GM18868 (cell line): ENCODE data around the gene MGAM2.
A peak's percentile ranks its signal among the peaks of the same experiment; 100 is the strongest.

ENCODE experiments used
- ATAC-seq: cut with Tn5 transposase; IDR thresholded peaks from one replicate; pipeline ENCODE4 v1.9.1; 2021; ENCODE audit warnings: mild to moderate bottlenecking, moderate library complexity; ENCODE audit not compliant: unreplicated experiment

MGAM2 gene

DNA sequence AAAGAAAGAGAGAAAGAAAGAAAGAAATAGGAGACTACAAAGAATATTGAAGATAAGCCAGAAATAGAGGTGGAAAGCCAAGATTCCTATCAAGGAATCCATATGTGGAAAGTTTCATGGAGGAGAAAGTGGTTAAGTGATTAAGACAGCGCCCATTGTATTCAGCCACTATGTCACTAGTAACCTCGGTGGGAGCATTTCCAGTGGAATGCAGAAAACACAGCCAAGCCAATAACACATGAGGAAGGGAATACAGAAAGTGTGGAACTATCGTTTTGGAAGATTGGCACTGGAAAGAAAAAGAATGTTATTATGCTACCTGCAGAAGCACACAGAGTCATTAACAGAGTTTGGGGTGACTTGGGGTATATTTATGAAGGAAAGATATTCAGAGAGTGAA, 2.7 kb downstream of the MGAM2 start:
- no peak for ATAC-seq

DNA sequence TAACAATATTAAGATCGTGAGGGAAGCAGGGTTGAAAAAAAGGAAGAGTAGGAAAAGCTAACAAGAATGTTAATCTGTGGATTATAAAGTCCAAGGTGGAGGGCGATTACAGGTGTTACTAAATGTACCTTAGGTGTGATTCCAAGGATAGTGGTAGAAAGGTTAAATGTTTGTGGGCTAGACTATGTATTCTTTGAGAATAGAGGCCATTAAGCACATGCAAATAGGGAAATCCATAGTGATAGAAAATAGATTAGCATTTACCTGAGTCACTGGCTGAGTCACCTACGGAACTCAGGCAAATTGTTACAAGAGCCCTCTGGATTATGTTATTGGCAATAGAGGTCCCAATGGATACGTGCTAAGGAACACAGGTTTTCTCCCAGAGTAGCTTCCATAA, 9.0 kb downstream of the MGAM2 start:
- ATAC-seq, result no peak

DNA sequence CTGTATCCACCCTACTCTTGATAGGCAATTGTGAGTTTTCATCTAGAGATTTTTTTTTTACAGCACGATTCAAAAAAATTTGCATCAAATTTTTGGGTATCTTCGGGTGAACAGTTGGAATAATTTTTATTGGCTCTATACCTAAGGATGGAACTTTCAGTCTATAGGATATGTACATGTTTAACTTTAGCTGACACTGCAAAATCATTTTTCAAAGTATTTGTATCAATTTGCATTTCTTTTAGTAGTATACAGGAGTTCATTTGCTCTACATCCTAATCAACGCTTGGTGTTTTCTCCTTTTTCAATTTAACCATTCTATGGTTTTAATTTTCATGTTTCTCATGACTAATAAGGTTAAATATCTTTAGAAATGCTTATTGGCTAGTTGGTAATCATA, 11.7 kb downstream of the MGAM2 start:
- ATAC-seq, result no peak

DNA sequence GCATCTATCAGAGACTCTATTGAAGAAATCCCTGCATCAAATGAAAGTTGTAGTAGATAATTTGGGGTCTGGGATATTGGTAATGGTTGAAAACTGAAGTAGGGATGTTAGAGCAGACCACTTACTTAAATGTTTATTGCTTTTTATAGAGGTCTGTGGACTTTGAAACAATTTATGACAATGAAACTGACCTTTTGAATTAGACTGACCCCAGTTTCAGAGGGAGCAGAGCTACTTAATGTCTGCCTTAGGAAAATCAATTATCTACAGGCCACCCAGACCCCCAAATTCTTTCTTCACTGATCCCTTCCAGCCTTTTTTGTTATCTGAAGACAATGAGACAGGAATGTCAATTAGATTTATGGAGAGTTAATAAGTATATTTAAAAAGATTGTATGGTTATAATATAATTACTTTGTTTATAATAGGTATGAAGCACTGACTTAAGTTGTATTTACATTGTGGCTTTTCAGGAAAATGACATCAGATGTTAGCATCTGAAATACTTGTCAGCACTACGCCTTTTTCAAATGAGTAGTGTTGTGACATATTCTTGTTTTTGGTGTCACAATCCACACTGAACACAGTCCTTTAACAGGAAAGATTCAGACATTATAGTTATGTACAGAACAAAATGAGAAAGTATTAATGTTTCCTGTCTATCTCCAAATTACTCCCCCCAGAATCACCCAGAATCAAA, 13.9 kb downstream of the MGAM2 start:
- no peak for ATAC-seq

DNA sequence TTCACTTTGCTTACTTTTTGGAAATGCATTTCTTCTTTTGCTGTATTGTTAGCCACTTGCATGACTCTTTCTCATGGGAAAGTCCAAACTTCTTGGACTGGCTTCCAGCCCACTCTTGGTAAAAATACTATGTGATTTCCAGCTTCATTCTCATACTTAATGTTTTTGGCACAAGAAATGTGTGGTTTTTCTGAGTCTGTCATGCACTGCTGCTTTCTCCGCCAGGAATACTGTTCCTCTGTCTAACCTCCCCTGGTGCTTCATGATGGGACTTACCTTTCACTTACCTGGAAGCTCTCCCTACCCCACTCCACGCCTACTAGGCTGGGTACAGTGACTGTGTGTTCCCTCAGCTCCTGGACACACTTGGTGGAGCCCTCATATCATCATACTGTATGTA, 18.7 kb downstream of the MGAM2 start:
- no peak for ATAC-seq

DNA sequence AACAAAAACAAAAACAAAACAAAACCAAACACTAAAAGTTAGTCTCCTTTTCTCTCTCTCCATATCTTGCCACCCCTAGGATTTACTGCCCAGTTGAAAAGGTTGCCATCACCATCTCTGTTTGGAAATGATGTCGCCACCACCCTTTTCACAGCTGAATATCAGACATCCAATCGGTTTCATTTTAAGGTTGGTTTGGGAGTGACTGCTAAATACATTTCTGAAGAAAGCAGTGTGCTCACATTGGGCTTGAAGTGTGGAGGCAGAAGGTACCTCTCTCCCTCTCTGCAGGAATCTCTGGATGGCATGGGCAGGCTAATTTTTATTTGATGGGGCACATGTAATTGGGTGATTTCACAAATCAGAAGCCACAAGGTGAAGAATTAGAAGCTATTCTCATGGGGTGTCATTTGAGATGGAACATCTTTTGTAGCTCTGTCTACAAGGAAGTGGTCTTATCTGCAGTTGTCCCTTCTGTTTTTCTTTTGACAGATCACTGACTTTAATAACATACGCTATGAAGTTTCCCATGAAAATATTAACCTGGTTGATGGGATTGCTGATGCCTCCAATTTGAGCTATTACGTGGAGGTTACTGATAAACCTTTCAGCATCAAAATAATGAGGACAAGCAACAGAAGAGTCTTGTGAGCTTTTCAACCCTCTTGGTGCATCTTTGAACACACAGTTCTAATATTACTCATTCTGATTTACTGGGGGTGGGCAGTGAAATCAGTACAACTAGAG, 20.1 kb downstream of the MGAM2 start:
- ATAC-seq, result no peak

DNA sequence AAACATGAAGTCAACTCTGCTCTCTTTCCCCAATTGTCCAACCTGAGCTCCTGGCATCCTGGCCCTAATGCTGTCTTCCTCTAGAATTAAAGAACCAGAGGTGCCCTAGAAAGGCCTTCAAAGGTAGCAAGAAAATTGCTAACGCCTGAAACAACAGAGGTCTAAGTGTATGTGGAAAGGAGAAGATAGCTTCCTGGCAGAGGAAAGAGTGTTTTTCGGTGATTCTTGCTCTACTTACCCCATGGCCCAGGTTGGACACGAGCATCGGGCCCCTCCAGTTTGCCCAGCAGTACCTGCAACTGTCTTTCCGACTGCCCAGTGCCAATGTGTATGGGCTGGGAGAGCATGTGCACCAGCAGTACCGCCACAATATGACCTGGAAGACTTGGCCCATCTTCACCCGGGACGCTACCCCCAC, 22.2 kb downstream of the MGAM2 start:
- ATAC-seq, result no peak

DNA sequence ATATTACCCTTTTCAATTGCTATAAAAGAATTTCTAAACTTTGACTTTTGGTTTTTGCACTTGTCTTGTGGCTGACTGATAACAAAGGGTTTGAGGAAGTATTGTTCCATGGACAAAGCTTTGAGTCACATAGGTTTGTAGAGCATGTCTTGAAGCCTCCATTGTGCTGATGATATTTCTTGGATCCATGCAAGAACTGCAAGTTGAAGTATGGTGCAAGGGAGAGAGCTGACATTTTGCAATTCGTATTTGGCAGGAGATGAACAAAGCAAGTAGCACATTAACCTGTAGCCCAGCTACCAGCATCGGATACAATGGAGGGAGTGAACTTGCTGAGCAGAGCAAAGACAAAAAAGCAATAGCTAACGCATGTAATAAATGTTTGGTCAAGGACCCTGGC, 23.4 kb downstream of the MGAM2 start:
- ATAC-seq, result no peak

DNA sequence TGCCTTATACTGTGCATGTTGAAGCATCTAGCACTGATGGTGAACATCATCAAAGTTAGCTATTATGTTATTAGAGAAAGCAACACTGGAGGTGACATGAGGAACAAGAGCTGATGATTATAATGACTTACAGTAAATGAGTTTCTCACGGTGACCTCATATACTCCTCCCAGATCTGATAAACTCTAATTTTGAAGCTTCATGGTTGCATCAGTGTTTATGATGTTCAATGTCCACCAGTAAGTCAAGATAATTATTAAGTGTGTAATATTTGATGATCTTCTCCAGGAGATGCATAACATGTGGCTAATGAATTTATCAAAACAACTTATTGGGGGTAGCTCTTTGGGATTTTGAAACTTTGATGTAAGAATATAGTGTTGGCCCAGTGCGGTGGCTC, 27.5 kb downstream of the MGAM2 start:
- no peak for ATAC-seq

DNA sequence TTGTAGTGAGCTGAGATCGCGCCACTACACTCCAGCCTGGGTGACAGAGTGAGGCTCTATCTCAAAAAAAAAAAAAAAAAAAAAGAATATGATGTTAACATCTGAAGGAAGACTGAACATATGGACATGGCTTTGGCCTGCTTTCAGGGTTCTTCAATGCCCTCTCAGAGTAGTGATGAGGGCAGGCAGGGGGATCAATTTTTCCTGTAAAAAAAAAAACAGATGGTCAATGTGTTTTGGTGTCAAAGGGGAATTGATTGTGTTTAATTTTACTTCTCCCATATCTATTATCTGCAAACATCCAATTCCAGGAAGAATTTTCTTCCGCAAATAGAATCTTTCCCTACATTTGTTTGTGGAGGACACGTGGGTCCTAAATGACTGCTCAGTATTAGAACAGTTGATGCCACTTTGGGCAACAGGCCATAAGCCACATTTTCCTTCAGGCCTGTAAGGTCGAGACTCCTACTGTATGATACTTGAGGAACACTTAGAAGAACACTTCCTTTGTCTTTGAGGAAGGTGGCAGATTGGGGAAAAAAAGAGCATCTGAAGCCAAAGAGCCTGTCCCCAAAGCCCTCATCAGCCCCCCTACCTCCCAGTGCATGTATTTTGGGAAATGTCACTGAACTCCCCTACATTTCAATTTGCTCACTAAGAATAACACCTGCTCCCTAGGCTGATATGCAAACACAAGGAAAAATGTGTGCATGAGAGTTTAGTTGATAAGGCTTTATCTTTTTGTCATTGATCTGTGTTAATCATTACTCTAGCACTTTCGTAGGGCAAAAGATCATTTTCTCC, 28.3 kb downstream of the MGAM2 start:
- ATAC-seq, result no peak

DNA sequence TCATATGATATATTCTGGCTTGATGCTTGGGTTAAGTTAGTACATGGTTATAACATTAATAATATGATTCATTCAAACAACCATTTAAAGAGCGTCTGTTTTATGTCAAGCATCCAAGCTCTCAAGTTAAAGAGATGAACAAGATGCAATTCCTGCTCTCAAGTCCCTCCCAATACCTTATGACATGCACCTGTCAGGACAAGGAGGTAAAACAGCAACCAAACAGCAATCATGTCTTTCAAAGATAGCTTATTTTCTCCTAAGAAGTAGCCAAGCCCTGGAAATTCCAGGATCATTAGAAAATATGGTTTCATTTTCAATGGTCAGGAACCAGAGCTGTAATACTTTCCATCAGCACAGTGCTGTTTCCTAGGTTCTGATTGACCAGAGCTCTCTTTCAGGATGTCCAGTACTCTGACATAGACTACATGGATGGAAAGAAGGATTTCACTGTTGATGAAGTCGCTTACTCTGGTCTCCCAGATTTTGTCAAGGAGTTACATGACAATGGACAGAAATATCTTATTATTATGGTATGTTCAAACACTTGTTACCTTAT, 29.0 kb downstream of the MGAM2 start:
- no peak for ATAC-seq

DNA sequence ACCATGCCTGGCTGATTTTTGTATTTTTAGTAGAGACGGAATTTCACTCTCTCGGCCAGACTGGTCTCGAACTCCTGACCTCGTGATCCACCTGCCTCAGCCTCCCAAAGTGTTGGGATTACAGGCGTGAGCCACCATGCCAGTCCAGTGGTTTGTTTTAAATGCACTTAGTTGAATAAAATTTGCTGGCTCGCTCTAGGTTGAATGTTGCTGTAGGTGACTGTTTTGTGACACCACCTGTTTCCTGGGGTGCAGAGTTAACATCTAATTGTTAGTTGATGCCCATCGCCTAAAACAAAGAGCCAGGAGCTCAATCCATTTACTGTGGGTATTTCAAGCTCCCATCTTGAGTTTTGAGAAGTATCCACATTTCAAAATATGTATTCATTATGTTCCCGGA, 31.2 kb downstream of the MGAM2 start:
- ATAC-seq, result no peak

DNA sequence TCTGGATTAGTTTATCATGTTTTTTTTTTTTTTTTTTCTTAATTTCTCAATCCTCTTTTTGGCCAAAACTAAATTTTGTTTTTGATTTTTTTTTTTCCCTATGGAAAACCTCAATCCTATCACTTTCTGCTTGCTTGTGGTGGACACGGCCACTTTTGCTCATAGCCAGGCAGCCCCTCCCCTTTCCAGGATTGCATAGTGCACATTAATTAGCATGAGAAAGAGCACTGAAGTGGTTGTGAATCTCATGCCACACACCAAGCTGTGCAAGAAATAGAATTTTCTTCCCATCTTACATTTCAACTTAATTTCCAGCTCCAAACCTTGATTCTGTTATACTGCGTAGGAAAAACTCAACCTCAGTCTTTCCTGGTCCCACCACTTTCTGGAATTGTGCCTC, 34.6 kb downstream of the MGAM2 start:
- no peak for ATAC-seq

DNA sequence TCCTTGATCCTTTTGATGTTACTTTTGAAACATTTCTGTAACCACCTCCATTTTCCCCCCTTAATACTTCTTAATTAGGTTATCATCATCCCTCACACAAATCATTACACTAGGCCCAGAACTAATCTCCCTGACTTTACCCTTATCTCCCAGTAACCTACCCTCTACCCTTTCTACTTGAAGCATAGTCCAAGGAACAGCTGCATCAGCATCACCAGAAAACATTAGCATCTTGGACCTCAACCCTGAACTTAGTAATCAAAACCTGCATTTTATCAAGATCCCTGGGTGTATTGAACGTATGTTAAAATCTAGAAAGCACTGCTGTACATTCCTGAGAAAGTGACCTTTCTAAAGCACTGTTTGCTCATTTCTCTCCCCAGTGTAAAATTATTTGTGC, 38.8 kb downstream of the MGAM2 start:
- ATAC-seq, result no peak

DNA sequence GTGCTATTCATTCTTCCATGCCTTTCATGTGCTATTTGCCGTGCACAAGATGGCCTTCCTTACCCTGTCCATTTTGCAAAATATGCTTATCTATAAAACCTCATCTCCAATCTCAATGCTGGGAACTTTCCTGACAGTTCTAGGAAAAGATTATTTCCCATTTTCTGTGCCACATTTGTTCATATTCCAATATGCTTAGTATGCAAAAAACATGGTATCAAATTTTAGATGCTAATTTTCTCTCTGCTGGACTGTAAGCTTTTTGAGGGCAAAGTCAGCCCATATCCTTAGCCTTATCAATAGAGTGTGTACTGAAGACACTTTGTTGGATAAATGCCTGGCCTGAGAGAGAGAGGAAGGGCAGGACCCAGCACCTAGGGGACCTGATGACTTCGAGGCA, 39.4 kb downstream of the MGAM2 start:
- no peak for ATAC-seq

DNA sequence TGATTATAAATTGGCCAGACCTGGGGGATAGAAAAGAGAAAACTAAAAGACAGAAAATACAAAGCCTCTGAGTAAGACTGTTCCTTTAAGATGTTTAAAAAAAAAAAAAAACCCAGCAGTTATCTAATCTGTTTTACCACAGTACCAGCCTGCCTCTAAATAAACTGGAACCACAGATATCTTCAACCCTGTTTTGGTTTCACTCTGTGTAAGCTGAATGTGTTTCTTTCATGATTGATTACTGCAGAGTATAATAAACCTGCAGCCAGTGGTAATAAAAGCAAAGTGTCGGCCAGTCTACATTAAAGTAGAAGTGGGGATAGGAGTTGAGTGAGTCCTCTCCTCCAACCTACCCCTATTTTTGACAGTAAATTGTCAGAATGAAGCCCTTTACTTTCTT, 40.6 kb downstream of the MGAM2 start:
- ATAC-seq, result peak; percentile 63

DNA sequence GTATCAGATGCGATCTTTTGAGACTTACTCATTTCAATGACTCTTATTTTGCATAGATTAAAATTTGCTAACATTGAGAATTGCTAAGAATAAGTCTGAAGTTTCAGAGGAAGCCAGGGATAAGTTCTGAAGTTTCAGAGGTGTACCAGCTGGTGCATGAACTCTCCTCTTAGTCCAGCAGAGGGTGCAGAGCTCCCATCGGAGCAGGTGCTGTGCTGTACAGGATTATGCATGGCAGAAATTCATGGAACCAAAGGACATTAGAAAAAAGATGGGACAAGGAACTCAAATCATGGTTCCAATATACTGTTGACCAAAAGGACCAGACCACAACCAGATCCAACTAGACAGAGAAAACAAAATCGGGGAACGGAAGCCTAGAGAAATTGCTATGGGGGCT, 41.9 kb downstream of the MGAM2 start:
- ATAC-seq, result peak; percentile 70

DNA sequence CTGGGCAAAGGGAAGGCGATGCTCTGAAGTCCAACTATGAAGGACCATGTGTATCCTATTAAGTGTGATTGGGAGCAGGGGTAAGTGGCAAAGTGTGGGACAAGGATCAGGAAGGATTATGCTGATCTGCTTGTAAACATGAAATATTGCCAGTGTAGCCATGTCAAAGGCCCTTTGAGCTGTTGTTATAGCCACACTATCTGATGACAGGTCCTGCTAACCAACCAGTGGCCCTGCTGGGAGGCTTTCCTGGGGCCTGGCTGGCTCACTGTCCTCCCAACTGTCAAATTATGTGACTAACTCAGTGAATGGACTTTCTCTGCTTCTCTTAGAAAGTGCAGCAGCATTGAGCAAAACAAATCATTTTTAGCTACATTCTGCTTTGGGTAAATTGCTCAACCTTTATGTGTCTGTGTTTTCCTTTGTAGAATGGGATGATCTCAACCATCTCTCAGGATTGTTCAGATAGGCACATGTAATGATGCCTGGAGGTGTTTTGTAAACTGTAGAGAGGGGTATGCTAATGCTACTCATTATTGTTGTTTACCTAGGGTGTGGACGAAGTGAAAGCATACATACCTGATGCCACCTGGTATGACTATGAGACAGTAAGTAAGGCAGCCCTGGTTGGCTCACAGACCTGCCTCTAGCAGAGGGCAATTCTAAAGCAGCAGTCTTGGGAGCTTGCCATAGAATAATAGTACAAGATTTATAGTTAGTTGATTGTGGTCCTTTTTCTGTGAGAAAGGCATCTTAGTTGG, 47.4 kb downstream of the MGAM2 start:
- ATAC-seq, result no peak

DNA sequence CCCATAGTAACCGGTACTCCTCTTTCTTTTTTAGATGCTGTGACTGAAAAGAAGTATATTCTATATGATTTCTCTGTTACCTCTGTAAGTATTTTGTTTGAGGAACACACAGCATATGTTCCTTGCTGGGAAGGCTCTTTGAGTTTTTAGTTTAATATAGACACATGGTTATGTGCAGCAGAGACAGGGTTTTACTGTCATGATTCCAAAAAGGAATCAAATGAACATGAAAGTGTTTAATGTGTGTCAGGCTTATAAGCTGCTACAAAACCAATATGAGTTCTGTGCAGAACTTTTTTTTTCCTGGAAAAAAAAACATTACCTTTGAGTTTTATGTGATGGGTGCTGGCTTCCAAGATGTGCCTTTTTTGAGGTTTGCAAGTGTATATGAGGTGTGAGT, 50.4 kb downstream of the MGAM2 start:
- no peak for ATAC-seq

DNA sequence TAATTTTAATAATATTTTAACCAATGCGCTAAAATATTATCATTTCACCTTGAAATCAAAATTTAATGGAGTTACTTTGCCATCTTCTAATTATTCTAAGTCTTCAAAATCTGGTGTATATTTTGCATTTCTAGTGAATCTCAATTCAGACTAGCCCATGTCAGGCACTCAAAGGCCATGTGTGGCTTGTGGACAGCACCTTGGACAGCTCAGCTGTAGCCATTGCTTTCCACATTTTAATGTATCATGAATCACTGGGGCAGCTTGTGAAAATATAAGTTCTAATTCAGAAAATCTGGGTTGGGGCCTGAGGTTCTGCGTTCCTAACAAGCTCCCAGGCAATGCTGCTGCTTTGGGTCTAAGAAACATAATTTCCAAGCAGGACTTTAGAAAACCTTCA, 57.2 kb downstream of the MGAM2 start:
- ATAC-seq, result no peak

DNA sequence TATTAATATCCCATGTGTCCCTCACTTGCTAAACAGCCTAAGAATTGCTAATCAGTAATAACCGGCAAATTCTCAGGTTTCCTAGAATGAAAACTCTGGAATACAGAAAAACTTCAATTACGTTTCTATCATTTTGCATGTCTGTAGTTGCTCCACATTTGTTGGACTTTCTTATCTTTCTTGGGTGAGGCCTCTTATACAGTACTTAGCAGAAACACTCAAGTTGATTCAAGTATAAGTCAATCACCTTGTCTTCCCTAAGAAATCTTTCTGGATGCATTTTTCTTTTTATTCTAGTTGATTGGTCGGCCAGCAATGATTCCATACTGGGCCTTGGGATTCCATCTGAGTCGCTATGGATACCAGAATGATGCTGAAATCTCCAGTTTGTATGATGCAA, 61.4 kb downstream of the MGAM2 start:
- ATAC-seq, result no peak
